H9 (cell line): Measurements from ENCODE around the gene MRPL3. TPM values are rescaled to one million over a fixed set of nuclear protein-coding genes. Genes with fewer than 3 reads are reported as not detected.

ENCODE experiments used
- DNase-seq: peaks from one replicate; pipeline ENCODE4 v3.0.0-alpha.2; 2017
- H2AFZ ChIP-seq: one replicate; pipeline ENCODE4 v1.6.1; 2013; ENCODE audit warnings: mild to moderate bottlenecking, low read length, control low read depth, moderate library complexity
- H2AK5ac ChIP-seq: 2 replicates; pipeline ENCODE4 v1.6.1; 2013; ENCODE audit warnings: low read length, control low read depth, mixed read lengths; ENCODE audit not compliant: insufficient read length
- H2BK120ac ChIP-seq: one replicate; pipeline ENCODE4 v1.6.1; 2013; ENCODE audit warnings: low read depth, mild to moderate bottlenecking, low read length, control low read depth, inconsistent platforms; ENCODE audit not compliant: poor library complexity, severe bottlenecking
- H2BK12ac ChIP-seq: 2 replicates; pipeline ENCODE4 v1.6.1; 2013; ENCODE audit warnings: low read length, control low read depth, mixed read lengths, low read depth; ENCODE audit not compliant: insufficient read length
- H2BK15ac ChIP-seq: 2 replicates; pipeline ENCODE4 v1.6.1; 2013; ENCODE audit warnings: low read depth, low read length, control low read depth
- H2BK20ac ChIP-seq: one replicate; pipeline ENCODE4 v1.6.1; 2013; ENCODE audit warnings: low read depth, mild to moderate bottlenecking, low read length, control low read depth, inconsistent platforms; ENCODE audit not compliant: poor library complexity, severe bottlenecking
- H2BK5ac ChIP-seq: 2 replicates; pipeline ENCODE4 v1.6.1; 2013; ENCODE audit warnings: low read length, control low read depth, mixed read lengths; ENCODE audit not compliant: insufficient read length
- H3K14ac ChIP-seq: 2 replicates; pipeline ENCODE4 v1.6.1; 2013; ENCODE audit warnings: low read length, control low read depth; ENCODE audit not compliant: insufficient read depth
- H3K18ac ChIP-seq: 2 replicates; pipeline ENCODE4 v1.6.1; 2013; ENCODE audit warnings: low read depth, mild to moderate bottlenecking, mixed read lengths, low read length, control low read depth; ENCODE audit not compliant: insufficient read length
- H3K23ac ChIP-seq: 2 replicates; pipeline ENCODE4 v1.6.1; 2013; ENCODE audit warnings: low read length, control low read depth, mixed read lengths, low read depth; ENCODE audit not compliant: insufficient read length
- H3K23me2 ChIP-seq: 2 replicates; pipeline ENCODE4 v1.6.1; 2013; ENCODE audit warnings: low read depth, mild to moderate bottlenecking, mixed read lengths, low read length, control low read depth; ENCODE audit not compliant: insufficient read length, poor library complexity, severe bottlenecking
- H3K27ac ChIP-seq: 2 replicates; pipeline ENCODE4 v1.5.1; 2013; ENCODE audit warnings: low read length, control low read depth, mixed read lengths, low read depth; ENCODE audit not compliant: insufficient read length
- H3K27me3 ChIP-seq: 2 replicates; pipeline ENCODE4 v1.6.1; 2013; ENCODE audit warnings: low read length, control low read depth, inconsistent platforms; ENCODE audit not compliant: insufficient read depth
- H3K4ac ChIP-seq: 2 replicates; pipeline ENCODE4 v1.6.1; 2013; ENCODE audit warnings: low read depth, mild to moderate bottlenecking, control low read depth, inconsistent platforms, low read length, moderate library complexity
- H3K4me1 ChIP-seq: 2 replicates; pipeline ENCODE4 v1.6.1; 2013; ENCODE audit warnings: low read length, control low read depth, inconsistent platforms; ENCODE audit not compliant: insufficient read depth
- H3K4me2 ChIP-seq: 2 replicates; pipeline ENCODE4 v1.6.1; 2013; ENCODE audit warnings: low read length, control low read depth, mixed read lengths; ENCODE audit not compliant: insufficient read length, insufficient read depth
- H3K56ac ChIP-seq: 2 replicates; pipeline ENCODE4 v1.6.1; 2013; ENCODE audit warnings: low read depth, mild to moderate bottlenecking, mixed read lengths, low read length, control low read depth; ENCODE audit not compliant: insufficient read length
- H3K79me1 ChIP-seq: 2 replicates; pipeline ENCODE4 v1.6.1; 2013; ENCODE audit warnings: low read depth, mild to moderate bottlenecking, moderate library complexity, low read length, control low read depth, inconsistent platforms; ENCODE audit not compliant: insufficient read depth, poor library complexity, severe bottlenecking
- H3K79me2 ChIP-seq: 2 replicates; pipeline ENCODE4 v1.6.1; 2013; ENCODE audit warnings: low read length, control low read depth, inconsistent platforms; ENCODE audit not compliant: insufficient read depth
- H3K9ac ChIP-seq: 2 replicates; pipeline ENCODE4 v1.6.1; 2013; ENCODE audit warnings: low read length, control low read depth, mixed read lengths; ENCODE audit not compliant: insufficient read length; ENCODE audit errors: extremely low read depth
- H3K9me3 ChIP-seq: one replicate; pipeline ENCODE4 v1.6.1; 2013; ENCODE audit warnings: low read depth, low read length, inconsistent platforms; ENCODE audit not compliant: control insufficient read depth
- H3T11ph ChIP-seq: one replicate; pipeline ENCODE4 v1.6.1; 2013; ENCODE audit warnings: mild to moderate bottlenecking, low read length, control low read depth, inconsistent platforms
- H4K20me1 ChIP-seq: one replicate; pipeline ENCODE4 v1.6.1; 2013; ENCODE audit not compliant: control insufficient read depth, insufficient read length, insufficient read depth
- H4K5ac ChIP-seq: 2 replicates; pipeline ENCODE4 v1.6.1; 2013; ENCODE audit warnings: low read depth, mild to moderate bottlenecking, mixed read lengths, low read length, control low read depth; ENCODE audit not compliant: insufficient read length
- H4K8ac ChIP-seq: replicated peaks from 2 replicates; pipeline ENCODE4 v1.6.1; 2013; ENCODE audit warnings: low read length, control low read depth, mixed read lengths, low read depth; ENCODE audit not compliant: insufficient read length
- H4K91ac ChIP-seq: 2 replicates; pipeline ENCODE4 v1.6.1; 2013; ENCODE audit warnings: low read depth, mild to moderate bottlenecking, moderate library complexity, mixed read lengths, low read length, control low read depth; ENCODE audit not compliant: insufficient read length
- H3K27ac Mint-ChIP-seq, 3 experiments: 2 replicates in 2 of 3; 3 replicates in 1 of 3; pipeline ENCODE4 v1.8.0; 2020 to 2021; ENCODE audit warnings: mixed read lengths in 3 of 3, mild to moderate bottlenecking in 1 of 3, moderate library complexity in 1 of 3
- H3K27me3 Mint-ChIP-seq: 2 replicates; pipeline ENCODE4 v1.8.0; 2021; ENCODE audit warnings: low read depth, mild to moderate bottlenecking, moderate library complexity, mixed read lengths
- H3K36me3 Mint-ChIP-seq, 3 experiments: 2 replicates in 2 of 3; 3 replicates in 1 of 3; pipeline ENCODE4 v1.8.0; 2020 to 2021; ENCODE audit warnings: low read depth in 3 of 3, mixed read lengths in 3 of 3; ENCODE audit not compliant: insufficient read depth in 1 of 3
- H3K4me1 Mint-ChIP-seq, 2 experiments: 2 replicates each; pipeline ENCODE4 v1.8.0; 2020; ENCODE audit warnings: mixed read lengths in 2 of 2
- H3K4me3 Mint-ChIP-seq, 2 experiments: 2 replicates in 1 of 2; 3 replicates in 1 of 2; pipeline ENCODE4 v1.8.0; 2020 to 2021; ENCODE audit warnings: mild to moderate bottlenecking in 2 of 2, mixed read lengths in 2 of 2, moderate library complexity in 1 of 2
- H3K9me3 Mint-ChIP-seq, 2 experiments: 2 replicates in 1 of 2; 3 replicates in 1 of 2; pipeline ENCODE4 v1.8.0; 2020; ENCODE audit warnings: mild to moderate bottlenecking in 2 of 2, mixed read lengths in 2 of 2, moderate library complexity in 1 of 2
- WGBS: extraction: QIAGEN DNeasy Blood & Tissue Kit; methylation state at CpG from one replicate; pipeline ENCODE4 v1.1.7; 2013; ENCODE audit warnings: missing lambda C conversion rate, low lambda C conversion rate, mixed read lengths; ENCODE audit not compliant: insufficient read length; ENCODE audit errors: extremely low coverage; 5-methylcytosine and 5-hydroxymethylcytosine counted together
- total RNA-seq: library from RNA; stranded (reverse); gene quantifications from 2 replicates; pipeline ENCODE4 v1.2.1, GENCODE V29; 2021
- TF ChIP-seq, protein P1 (sequence below): fragments of 200-600 bp; sonication (generic); conservative IDR thresholded peaks from 3 replicates; pipeline ENCODE4 v1.8.0; 2021; ENCODE audit warnings: antibody characterized with exemption, mild to moderate bottlenecking

Gene MRPL3
- total RNA-seq, 1 experiment from 2014 or later = 154 TPM

DNA sequence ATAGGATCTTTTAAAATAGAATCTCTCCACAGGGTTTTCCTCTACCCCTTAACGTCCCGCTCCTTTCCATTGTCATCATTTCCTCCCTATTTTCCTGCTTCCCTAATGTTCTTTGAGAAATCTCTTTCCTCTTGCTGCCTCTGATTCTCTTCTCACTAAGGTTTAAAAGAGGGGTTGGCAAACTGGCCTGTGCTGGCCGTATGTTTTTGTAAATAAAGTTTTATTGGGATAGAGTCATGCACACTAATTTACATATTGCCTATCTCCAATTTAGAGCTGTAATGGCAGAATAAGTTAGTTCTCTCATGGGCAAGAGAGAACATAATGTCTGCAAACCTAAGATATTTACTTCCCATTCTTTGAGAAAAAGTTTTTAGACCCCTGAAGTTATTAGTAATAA lies 25.0 kb downstream of the MRPL3 start:
- Histone ChIP-seq H4K91ac (no peak overlapping the region), H3K9me3 (no peaks in the 10 kb centered on the region), H4K8ac (no peak overlapping the region), H3T11ph (no peak overlapping the region), H3K4ac (no peak overlapping the region), H3K4me1 (no peaks in the 10 kb centered on the region), H3K4me2 (no peak overlapping the region), H2BK15ac (no peak overlapping the region), H2BK20ac (no peak overlapping the region), H2AK5ac (no peak overlapping the region), H3K18ac (no peak overlapping the region), H2AFZ (no peak overlapping the region), H4K5ac (no peak overlapping the region), H3K79me2 (no peaks in the 10 kb centered on the region; the same call in 1 of the 2 replicates), H2BK120ac (no peak overlapping the region), H3K23ac (no peak overlapping the region), H3K23me2 (no peaks in the 10 kb centered on the region), H3K79me1 (no peaks in the 10 kb centered on the region), H4K20me1 (no peaks in the 10 kb centered on the region), H3K9ac (no peak overlapping the region), H3K27ac (no peak overlapping the region), H3K56ac (no peak overlapping the region), H2BK12ac (no peak overlapping the region), H3K27me3 (no peaks in the 10 kb centered on the region), H3K14ac (no peak overlapping the region), H2BK5ac (no peak overlapping the region)
- WGBS = no CpG with 5 or more reads among the region's 3 CpGs
- H3K4me3 Mint-ChIP-seq = no peak overlapping the region
- no peak for DNase-seq
- no peak overlapping the region for H3K27ac Mint-ChIP-seq
- peaks cover 2 to 3% of the 10 kb centered on the region in 2 experiments; a peak in 1 of 4 replicates for H3K4me1 Mint-ChIP-seq
- no peaks in the 10 kb centered on the region for H3K27me3 Mint-ChIP-seq
- H3K9me3 Mint-ChIP-seq = no peaks in the 10 kb centered on the region
- TF ChIP-seq, protein P1, sequence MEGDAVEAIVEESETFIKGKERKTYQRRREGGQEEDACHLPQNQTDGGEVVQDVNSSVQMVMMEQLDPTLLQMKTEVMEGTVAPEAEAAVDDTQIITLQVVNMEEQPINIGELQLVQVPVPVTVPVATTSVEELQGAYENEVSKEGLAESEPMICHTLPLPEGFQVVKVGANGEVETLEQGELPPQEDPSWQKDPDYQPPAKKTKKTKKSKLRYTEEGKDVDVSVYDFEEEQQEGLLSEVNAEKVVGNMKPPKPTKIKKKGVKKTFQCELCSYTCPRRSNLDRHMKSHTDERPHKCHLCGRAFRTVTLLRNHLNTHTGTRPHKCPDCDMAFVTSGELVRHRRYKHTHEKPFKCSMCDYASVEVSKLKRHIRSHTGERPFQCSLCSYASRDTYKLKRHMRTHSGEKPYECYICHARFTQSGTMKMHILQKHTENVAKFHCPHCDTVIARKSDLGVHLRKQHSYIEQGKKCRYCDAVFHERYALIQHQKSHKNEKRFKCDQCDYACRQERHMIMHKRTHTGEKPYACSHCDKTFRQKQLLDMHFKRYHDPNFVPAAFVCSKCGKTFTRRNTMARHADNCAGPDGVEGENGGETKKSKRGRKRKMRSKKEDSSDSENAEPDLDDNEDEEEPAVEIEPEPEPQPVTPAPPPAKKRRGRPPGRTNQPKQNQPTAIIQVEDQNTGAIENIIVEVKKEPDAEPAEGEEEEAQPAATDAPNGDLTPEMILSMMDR = no peak
- H3K36me3 Mint-ChIP-seq = peaks cover 3 to 29% (median 6%) of the 10 kb centered on the region in 3 experiments; a peak in 6 of 7 replicates
